Measurements from ENCODE around the gene RPL3. TPM values are rescaled to one million over a fixed set of nuclear protein-coding genes. Genes with fewer than 3 reads are reported as not detected.

RPL3 gene
- total and polyA plus RNA-seq, 2 donors (not counting 1 experiment from before 2014, with no cell fraction given): 2,627 to 2,862 TPM

GRCh38 chr22:39316440-39317083, 2.9 kb downstream of the RPL3 start:
- peak overlapping the region; percentile 97 for H3K4me2 ChIP-seq (ENCODE audit: extremely low read depth, insufficient read depth, low read length)
- H4K20me1 ChIP-seq (ENCODE audit: control insufficient read depth, extremely low read depth, insufficient read depth, low read length): peaks cover 2% of the 10 kb centered on the region
- no peaks in the 10 kb centered on the region for H3K27me3 ChIP-seq (ENCODE audit: control insufficient read depth, insufficient read depth, low read length)
- H3K9me3 ChIP-seq (ENCODE audit: control insufficient read depth, insufficient read depth, low read depth, low read length): no peaks in the 10 kb centered on the region
- no peak overlapping the region for H2AFZ ChIP-seq (ENCODE audit: low read length)
- H3K27ac ChIP-seq (ENCODE audit: insufficient read depth, low read length): peak overlapping the region; percentile 90
- peak; percentile 93 to 95 for DNase-seq (ENCODE audit: low read depth in 2 of 2)
- peaks cover 53% of the 10 kb centered on the region for H3K36me3 ChIP-seq (ENCODE audit: control insufficient read depth, insufficient read depth, low read length)
- peaks cover 68% of the 10 kb centered on the region for H3K79me2 ChIP-seq (ENCODE audit: control insufficient read depth, insufficient read depth, low read length)
- H3K9ac ChIP-seq (ENCODE audit: insufficient read depth, low read length): peak overlapping the region; percentile 21
- TF ChIP-seq, protein P1, sequence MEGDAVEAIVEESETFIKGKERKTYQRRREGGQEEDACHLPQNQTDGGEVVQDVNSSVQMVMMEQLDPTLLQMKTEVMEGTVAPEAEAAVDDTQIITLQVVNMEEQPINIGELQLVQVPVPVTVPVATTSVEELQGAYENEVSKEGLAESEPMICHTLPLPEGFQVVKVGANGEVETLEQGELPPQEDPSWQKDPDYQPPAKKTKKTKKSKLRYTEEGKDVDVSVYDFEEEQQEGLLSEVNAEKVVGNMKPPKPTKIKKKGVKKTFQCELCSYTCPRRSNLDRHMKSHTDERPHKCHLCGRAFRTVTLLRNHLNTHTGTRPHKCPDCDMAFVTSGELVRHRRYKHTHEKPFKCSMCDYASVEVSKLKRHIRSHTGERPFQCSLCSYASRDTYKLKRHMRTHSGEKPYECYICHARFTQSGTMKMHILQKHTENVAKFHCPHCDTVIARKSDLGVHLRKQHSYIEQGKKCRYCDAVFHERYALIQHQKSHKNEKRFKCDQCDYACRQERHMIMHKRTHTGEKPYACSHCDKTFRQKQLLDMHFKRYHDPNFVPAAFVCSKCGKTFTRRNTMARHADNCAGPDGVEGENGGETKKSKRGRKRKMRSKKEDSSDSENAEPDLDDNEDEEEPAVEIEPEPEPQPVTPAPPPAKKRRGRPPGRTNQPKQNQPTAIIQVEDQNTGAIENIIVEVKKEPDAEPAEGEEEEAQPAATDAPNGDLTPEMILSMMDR (conservative IDR thresholded peaks at IDR 0.05 in 1 of 2, IDR thresholded peaks at IDR 0.05 in 1 of 2; ENCODE audit: low read depth in 1 of 2, low read length in 2 of 2): peak; percentile 85 to 94
- no peak for TF ChIP-seq EZH2 (IDR thresholded peaks at IDR 0.05; ENCODE audit: low read length, missing control alignments)
- H3K4me3 ChIP-seq (replicated peaks in 1 of 4; ENCODE audit: control extremely low read depth in 1 of 4, insufficient read depth in 1 of 4, low read depth in 3 of 4, low read length in 4 of 4): peak overlapping the region; percentile 70 to 96 (median 90)
- H3K4me1 ChIP-seq (ENCODE audit: control insufficient read depth, extremely low read depth, insufficient read depth, low read length): peaks cover 18% of the 10 kb centered on the region

- peaks cover 68% of the 10 kb centered on the region for H3K79me2 ChIP-seq (ENCODE audit: control insufficient read depth, insufficient read depth, low read length)
- no peaks in the 10 kb centered on the region for H3K9me3 ChIP-seq (ENCODE audit: control insufficient read depth, insufficient read depth, low read depth, low read length)
- H3K4me3 ChIP-seq (replicated peaks in 1 of 4; ENCODE audit: control extremely low read depth in 1 of 4, insufficient read depth in 1 of 4, low read depth in 3 of 4, low read length in 4 of 4): peak overlapping the region; percentile 52 to 91 (median 80)
- H3K4me2 ChIP-seq (ENCODE audit: extremely low read depth, insufficient read depth, low read length): peak overlapping the region; percentile 88
- DNase-seq (ENCODE audit: low read depth in 2 of 2): no peak
- TF ChIP-seq EZH2 (IDR thresholded peaks at IDR 0.05; ENCODE audit: low read length, missing control alignments): no peak
- TF ChIP-seq, protein P1 (conservative IDR thresholded peaks at IDR 0.05 in 1 of 2, IDR thresholded peaks at IDR 0.05 in 1 of 2; ENCODE audit: low read depth in 1 of 2, low read length in 2 of 2): no peak
- peaks cover 18% of the 10 kb centered on the region for H3K4me1 ChIP-seq (ENCODE audit: control insufficient read depth, extremely low read depth, insufficient read depth, low read length)
- peak overlapping the region; percentile 28 for H3K9ac ChIP-seq (ENCODE audit: insufficient read depth, low read length)
- peak overlapping the region; percentile 26 for H3K27ac ChIP-seq (ENCODE audit: insufficient read depth, low read length)
- H4K20me1 ChIP-seq (ENCODE audit: control insufficient read depth, extremely low read depth, insufficient read depth, low read length): peaks cover 2% of the 10 kb centered on the region
- H3K27me3 ChIP-seq (ENCODE audit: control insufficient read depth, insufficient read depth, low read length): no peaks in the 10 kb centered on the region
- H2AFZ ChIP-seq (ENCODE audit: low read length): no peak overlapping the region
- peaks cover 61% of the 10 kb centered on the region for H3K36me3 ChIP-seq (ENCODE audit: control insufficient read depth, insufficient read depth, low read length)
These were observed 4.0 kb downstream of the RPL3 start for GRCh38 chr22:39315389-39315788.

DNA sequence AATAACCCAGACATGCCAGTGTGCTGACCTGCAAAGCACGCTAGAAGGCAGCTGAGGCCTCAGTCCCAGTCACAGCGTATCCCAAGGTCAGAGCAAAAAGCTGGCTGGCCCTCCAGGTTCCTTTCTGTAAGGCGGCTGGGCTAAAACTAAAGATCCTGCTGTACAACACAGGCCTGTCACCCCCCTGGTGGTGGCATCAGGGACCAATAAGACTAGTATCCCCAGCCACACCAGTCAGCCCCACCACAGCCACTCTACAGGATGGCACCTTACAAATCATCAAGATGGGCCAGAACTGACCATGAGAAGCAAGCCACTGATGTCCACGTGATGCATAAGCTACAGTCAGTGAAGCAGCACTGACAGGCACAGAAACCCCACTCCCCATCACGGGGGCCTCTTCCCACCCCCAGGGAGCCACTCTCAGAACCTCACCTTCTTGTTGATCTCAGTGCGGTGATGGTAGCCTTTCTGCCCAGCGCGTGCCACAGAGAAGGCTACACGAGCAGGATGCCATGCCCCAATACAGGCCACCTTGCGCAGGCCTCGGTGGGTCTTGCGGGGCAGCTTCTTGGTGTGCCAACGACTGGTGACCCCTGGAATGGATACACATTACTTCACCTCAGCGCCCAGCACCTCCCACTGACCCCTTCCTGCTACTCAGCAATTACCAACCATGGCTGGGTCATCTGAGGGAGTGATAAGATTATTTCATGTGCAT, 5.0 kb downstream of the RPL3 start:
- H3K27ac ChIP-seq (ENCODE audit: insufficient read depth, low read length): no peak overlapping the region
- H3K4me2 ChIP-seq (ENCODE audit: extremely low read depth, insufficient read depth, low read length): peak overlapping the region; percentile 13
- H4K20me1 ChIP-seq (ENCODE audit: control insufficient read depth, extremely low read depth, insufficient read depth, low read length): peaks cover 2% of the 10 kb centered on the region
- H3K36me3 ChIP-seq (ENCODE audit: control insufficient read depth, insufficient read depth, low read length): peaks cover 62% of the 10 kb centered on the region
- no peaks in the 10 kb centered on the region for H3K27me3 ChIP-seq (ENCODE audit: control insufficient read depth, insufficient read depth, low read length)
- TF ChIP-seq, protein P1 (conservative IDR thresholded peaks at IDR 0.05 in 1 of 2, IDR thresholded peaks at IDR 0.05 in 1 of 2; ENCODE audit: low read depth in 1 of 2, low read length in 2 of 2): peak in 1 of 2 donors; percentile 5
- TF ChIP-seq EZH2 (IDR thresholded peaks at IDR 0.05; ENCODE audit: low read length, missing control alignments): no peak
- H3K4me3 ChIP-seq (replicated peaks in 1 of 4; ENCODE audit: control extremely low read depth in 1 of 4, insufficient read depth in 1 of 4, low read depth in 3 of 4, low read length in 4 of 4): no peak overlapping the region
- H2AFZ ChIP-seq (ENCODE audit: low read length): no peak overlapping the region
- peaks cover 68% of the 10 kb centered on the region for H3K79me2 ChIP-seq (ENCODE audit: control insufficient read depth, insufficient read depth, low read length)
- H3K9me3 ChIP-seq (ENCODE audit: control insufficient read depth, insufficient read depth, low read depth, low read length): no peaks in the 10 kb centered on the region
- H3K9ac ChIP-seq (ENCODE audit: insufficient read depth, low read length): no peak overlapping the region
- no peak for DNase-seq (ENCODE audit: low read depth in 2 of 2)
- H3K4me1 ChIP-seq (ENCODE audit: control insufficient read depth, extremely low read depth, insufficient read depth, low read length): peaks cover 26% of the 10 kb centered on the region

All from fibroblast of lung (primary cell).